Dermis microvascular lymphatic vessel endothelial cell (primary cell): ENCODE measurements around the gene PRX. TPM values are rescaled to one million over a fixed set of nuclear protein-coding genes. Genes with fewer than 3 reads are reported as not detected.
"Not testable (repeated sequence)": the region's sequence is repeated elsewhere in the genome, so short reads cannot be mapped to it uniquely, and the experiment has no call there.

Experiments used
- DNase-seq, 2 donors: peaks; one replicate each; pipeline versions ENCODE4 v3.0.0 to v3.0.0-alpha.2; 2010; ENCODE audit warnings: low read depth in 2 of 2
- total RNA-seq: library from RNA; depleted of rRNA; stranded (reverse); fragments of >200 nt; gene quantifications from 2 replicates; pipeline ENCODE4 v1.2.1, GENCODE V29; 2014

PRX gene
- total RNA-seq, 1 donor from 2014 or later = 0.90 TPM

- no peak for DNase-seq
These were observed 23.6 kb downstream of the PRX start for GRCh38 chr19:40389404-40390083.

- no peak for DNase-seq
These were observed 24.7 kb downstream of the PRX start for GRCh38 chr19:40388481-40388880.

- DNase-seq = no peak
These were observed 26.0 kb downstream of the PRX start for GRCh38 chr19:40387155-40387554.

GRCh38 chr19:40383668-40384248 is 29.4 kb downstream of the PRX start:
- no peak for DNase-seq

- DNase-seq = no peak
These were observed 31.9 kb downstream of the PRX start for GRCh38 chr19:40381321-40381720.

DNA sequence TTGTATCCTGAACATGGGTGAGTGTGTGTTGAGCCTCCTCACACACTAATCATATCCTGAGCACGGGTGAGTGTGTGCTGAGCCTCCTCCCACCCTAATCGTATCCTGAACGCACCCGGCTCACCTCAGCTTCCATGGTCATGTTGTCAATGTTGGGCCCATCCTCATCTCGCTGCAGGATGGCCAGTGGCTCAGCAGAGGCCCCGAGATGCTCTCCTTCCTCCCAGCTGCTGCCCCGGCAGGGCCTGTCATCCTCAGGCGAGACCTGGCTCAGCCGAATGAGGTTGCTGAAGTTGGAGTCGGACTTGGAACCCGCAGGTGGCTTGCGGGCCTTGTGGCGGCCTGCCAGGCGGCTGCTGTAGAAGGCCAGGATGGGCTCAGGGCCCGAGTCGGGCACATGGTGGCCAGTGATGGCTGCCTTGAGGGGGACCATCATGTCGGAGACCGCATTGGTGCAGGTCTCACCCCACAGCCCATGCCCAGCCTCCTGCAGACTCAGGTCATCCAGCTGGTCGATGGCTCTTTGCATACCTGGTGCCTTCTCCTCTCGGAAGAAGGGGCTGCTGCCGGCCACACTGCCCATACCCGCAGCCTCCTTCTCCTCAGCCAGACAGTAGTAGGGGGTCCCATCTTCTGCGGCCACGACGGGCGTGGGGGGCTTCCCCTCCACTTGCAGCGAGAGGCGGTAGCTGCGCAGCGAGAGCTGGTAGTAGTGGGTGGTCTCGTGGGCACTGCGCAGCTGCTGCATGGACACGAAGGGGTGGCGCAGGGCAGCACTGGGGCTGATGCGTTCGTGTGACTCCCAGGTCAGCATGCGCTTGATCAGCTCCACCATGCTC is 32.8 kb downstream of the PRX start:
- no peak for DNase-seq

DNA sequence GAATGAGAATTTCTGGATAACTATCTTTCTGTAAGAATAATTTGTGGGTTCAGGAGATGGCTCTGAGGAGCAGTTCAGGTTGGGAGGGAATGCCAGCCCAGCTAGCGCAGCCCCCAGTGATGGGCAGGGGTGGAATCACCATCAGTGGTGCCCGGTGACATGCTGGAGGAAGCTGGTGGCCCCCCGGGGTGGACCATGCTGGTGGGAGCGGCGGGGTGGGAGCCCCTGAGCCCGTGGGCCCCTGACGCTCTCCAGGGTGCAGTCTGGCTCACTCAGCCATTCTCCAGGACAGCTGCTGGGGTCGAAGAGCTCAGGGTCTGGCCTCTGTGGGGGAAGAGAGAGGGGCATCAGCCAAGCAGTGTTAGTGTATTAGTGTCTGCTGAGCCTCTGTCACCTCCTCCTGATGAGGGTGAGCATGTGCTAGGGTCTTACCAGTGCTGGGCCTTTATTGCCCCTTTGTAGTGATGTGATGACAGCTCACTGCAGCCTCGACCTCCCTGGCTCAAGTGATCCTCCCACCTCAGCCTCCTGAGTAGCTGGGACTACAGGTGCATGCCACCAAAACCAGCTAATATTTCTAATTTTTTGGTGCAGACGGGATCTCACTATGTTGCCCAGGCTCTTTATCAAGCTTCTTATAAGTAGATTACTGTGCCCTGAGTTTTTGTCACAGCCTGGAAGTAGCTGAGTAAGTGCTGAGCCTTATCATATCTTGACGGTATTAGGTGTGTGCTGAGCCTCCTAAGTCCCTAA is 33.6 kb downstream of the PRX start:
- DNase-seq = no peak

DNA sequence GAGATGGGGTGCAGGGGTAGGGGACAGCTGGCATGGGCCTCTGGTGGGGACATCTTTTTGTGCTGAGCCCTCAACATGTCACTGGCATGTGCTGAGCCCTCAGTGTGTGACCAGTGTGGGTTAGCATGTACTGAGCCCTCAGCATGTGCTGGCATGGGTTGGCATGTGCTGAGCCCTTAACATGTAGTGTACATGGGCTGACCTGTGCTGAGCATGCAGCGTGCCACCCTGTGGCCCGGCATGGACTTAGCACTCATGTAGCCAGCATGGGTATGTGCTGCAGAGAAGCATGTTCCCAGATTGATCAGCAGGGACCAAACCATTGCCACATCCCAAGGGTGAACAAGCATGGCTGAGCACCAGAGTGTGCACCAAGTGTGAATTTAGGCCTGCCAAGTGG is 34.7 kb downstream of the PRX start:
- DNase-seq = no peak

DNA sequence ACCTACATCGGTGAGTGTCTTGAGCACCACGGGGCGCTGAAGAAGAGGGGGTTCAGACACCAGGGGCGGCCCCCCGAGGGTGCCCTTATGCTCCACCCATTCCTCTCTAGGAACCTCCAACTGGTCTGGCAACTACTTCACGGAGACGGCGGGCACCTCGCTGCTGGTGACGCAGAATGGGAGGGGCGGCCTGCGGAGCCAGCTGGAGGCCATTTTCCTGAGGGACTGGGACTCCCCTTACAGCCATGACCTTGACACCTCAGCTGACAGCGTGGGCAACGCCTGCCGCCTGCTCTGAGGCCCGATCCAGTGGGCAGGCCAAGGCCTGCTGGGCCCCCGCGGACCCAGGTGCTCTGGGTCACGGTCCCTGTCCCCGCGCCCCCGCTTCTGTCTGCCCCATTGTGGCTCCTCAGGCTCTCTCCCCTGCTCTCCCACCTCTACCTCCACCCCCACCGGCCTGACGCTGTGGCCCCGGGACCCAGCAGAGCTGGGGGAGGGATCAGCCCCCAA is 35.2 kb downstream of the PRX start:
- no peak for DNase-seq

- no peak for DNase-seq
These were observed 36.8 kb downstream of the PRX start for GRCh38 chr19:40376286-40376862.

DNA sequence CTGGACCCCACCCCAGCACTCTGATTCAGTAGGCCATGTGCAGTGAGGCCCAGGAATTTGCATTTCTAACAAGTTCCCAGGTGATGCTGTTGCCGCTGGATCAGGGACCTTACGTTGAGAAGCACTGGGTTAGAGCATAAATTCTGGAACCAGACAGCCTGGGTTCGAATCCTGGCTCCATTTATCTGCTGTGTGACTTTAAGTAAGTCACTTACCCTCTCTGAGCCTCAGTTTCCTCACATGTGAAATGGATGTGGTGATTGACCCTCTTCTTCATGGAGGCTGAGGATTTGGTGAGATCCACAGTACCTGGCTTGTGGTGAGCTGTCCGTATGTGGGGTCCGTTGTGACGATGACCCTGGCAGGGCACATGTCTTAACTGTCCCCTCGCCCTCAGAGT is 39.1 kb downstream of the PRX start:
- no peak for DNase-seq

DNA sequence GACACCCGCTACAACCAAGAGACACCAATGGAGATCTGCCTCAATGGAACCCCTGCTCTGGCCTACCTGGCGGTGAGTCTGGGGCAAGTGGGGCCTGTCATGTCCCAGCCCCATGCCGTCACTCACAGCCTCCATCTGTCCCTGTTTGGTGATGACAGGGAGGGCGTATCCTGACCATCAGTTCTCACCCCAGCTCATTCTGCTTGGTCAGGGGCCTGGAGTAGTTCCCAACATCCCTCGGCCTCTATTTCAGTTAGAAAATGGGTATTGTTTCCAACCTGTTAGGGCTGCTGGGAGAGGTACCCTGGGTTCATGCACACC is 41.4 kb downstream of the PRX start:
- DNase-seq = no peak

DNA sequence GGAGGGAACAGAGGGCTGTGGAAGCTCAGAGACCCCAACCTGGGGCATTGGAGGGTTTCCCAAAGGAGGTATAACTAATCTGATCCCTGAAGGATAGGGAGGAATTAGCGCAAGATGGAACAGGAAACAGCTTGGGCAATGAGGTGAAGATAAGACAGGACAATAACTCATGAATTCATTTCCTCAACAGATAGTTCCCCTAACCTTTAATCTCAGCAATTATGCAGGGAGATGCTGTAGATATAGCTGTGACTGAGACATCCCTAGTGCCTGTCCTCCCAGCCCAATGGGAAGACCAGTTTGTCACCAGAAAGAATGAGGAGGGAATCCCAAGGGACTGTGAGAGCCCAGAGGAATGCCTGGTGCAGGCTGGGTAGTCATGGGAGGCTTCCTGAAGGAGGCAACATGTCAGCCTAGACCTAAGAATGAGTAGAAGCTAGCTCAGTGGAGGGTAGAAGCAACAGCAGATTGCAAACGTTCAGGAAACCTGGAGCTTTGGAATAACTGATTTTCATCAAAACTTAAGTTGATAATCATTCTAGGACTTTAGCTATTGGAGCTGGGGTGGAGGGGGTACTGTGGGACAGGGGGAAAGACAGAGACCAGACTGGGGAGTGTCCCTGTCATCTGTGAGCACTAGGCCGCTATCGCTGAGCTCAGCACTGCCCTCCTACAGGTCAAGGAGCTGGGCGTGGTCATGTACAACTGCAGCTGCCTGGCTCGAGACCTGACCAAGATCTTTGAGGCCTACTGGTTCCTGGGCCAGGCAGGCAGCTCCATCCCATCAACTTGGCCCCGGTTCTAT is 42.0 kb downstream of the PRX start:
- no peak for DNase-seq

DNA sequence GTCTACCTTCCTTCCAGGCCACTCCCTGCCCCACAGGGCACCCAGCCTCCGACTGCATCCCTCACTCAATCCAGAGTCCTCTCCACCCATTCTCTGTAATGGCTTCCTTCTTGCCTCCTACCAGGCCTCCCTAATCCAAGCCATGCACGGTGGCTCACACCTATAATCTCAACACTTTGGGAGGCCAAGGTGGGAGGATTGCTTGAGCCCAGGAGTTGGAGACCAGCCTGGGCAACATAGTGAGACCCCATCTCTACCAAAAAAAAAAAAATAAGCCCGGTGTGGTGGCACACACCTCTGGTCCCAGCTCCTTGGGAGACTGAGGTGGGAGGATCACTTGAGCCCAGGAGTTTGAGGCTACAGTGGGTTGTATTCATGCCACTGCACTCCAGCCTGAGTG is 42.9 kb downstream of the PRX start:
- not testable (repeated sequence) for DNase-seq

DNA sequence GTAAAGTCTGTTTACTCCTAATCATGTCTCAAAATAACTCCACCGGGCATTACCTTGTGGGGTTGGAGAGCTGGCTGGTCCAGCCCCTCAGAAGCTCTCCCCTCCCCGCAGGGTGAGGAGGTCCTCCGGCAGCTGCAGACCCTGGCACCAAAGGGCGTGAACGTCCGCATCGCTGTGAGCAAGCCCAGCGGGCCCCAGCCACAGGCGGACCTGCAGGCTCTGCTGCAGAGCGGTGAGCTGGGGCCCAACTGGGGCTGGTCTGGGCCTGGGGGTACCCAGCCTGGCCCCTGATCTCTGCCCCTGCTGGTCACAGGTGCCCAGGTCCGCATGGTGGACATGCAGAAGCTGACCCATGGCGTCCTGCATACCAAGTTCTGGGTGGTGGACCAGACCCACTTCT is 43.4 kb downstream of the PRX start:
- DNase-seq = no peak

DNA sequence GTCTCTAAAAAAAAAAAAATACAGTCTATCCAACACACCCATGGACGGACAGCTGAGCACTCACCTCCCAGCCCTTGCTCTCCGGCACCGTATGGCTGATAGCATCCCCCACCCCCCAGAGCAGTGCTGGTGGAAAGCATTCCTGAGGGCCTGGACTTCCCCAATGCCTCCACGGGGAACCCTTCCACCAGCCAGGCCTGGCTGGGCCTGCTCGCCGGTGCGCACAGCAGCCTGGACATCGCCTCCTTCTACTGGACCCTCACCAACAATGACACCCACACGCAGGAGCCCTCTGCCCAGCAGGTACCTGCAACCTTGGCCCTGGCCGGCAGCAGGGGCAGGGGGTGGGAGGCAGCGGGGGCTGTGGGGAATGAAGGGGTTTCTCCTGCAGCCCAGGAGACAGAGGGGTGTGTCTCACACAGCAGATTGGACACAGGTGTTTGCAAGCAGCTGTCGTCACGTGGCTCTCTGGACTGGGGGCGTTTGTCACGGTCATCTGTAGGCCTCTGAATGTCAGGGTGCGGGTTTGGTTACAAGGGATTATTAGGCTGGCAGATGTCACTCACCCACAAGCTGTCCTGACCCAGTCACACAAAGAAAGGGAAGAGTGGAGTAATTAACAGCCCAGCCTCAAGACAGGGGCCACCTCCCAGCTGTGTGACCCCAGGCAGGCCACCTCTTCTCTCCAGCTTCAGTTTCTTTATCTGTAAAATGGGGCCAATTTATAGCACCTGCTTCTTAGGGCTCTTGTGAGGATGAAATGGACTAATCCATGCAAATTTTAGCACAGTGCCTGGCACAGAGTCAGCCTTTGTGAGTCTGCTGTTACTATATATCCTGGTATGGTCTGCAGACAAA is 45.4 kb downstream of the PRX start:
- no peak for DNase-seq

DNA sequence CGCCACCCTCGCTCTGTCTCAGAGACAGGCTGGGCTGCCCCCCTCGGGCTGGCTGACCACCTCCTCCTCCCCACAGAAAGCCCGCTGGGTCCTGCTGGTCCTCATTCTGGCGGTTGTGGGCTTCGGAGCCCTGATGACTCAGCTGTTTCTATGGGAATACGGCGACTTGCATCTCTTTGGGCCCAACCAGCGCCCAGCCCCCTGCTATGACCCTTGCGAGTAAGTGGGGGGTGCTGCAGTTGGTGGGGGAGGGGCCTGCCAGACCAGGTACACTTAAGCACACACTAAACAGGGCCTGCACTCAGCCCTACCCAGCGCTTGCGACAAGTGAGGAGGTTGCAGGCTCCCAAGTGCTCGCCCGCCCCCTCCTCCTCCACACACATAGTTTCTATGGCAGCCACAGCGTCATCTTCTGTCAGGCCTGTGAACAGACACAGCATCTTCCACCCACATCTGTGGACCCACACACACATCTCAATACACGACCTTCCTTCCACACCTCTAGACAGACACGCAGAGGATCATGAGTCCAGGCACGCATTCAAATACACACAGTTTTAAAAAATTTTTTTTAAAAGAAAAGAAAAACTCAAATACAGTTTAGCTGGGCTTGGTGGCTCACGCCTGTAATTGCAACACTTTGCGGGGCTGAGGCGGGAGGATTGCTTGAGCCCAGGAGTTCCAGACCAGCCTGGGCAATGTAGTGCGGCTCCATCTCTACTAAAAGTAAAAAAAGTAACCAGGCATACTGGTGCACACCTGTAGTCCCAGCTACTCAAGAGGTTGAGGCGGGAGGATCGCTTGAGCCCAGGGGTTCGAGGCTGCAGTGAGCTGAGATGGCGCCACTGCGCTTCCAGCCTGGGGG is 46.2 kb downstream of the PRX start:
- no peak for DNase-seq

DNA sequence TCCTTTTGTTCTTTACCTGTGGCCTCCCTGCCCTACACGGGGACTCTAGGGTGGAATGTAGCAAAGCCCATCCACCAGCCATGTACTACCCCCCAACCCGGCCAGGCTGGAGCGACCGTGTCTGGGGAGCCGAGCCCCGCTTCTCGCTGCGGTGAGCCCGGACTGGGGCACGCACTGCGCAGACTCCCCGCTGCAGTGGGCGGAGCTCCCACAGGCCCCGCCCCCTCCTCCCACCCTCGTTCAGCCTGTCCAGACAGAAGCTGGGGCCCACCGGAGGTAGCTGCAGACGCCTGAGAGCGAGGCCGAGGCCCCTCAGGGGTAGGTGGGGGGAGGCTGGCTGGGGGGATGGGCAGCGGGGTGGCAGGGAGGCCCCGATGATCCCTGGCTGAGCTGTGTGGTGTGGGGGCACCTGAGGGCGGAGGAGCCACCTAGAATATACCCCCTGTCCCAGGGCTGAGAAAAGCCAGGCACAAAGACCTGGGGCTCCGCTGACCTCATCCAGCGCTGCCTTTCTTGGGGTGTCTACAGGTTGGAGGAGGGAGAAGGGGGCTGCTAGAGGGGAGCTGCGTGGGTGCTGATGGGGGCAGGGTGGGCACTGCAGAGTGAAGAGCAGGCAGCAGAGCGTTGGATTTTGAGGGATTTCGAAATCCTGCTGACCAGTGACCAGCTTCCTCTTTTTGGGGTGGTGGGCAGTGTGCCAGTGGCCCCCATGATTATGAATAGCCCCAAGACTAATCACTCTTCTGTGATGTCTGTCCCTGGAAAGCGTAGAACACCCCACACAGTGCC is 47.4 kb downstream of the PRX start:
- DNase-seq = peak; percentile 17 to 74
